Lung (tissue), 12 donors: ENCODE data around the gene BTBD1. TPM values are rescaled to one million over a fixed set of nuclear protein-coding genes. Genes with fewer than 3 reads are reported as not detected.

Experiments
- ATAC-seq: fragments of 200-7000 bp; cut with Tn5 transposase; one replicate; pipeline ENCODE4 v1.9.1; 2020; ENCODE audit warnings: moderate number of reproducible peaks; ENCODE audit not compliant: insufficient read depth, low FRiP score
- DNase-seq, 3 donors: peaks; one replicate each; pipeline ENCODE4 v3.0.0-alpha.2; 2013 to 2017
- H3K27ac ChIP-seq, 2 donors: one replicate each; pipeline ENCODE4 v1.5.1; 2013; ENCODE audit warnings: mild to moderate bottlenecking in 2 of 2, moderate library complexity in 2 of 2, control low read depth in 1 of 2, inconsistent platforms in 1 of 2, low read depth in 1 of 2, low read length in 1 of 2
- H3K27me3 ChIP-seq, 3 donors: one replicate each; pipeline ENCODE4 v1.5.1; 2013; ENCODE audit warnings: low read length in 2 of 3; ENCODE audit not compliant: control insufficient read depth in 3 of 3, insufficient read depth in 3 of 3
- H3K36me3 ChIP-seq, 4 donors: one replicate each; pipeline ENCODE4 v1.5.1; 2013; ENCODE audit warnings: low read length in 4 of 4, mild to moderate bottlenecking in 1 of 4, moderate library complexity in 1 of 4; ENCODE audit not compliant: control insufficient read depth in 4 of 4, insufficient read depth in 4 of 4
- H3K4me1 ChIP-seq, 5 donors: one replicate each; pipeline ENCODE4 v1.5.1; 2013; ENCODE audit warnings: low read length in 5 of 5, mild to moderate bottlenecking in 2 of 5, moderate library complexity in 1 of 5; ENCODE audit not compliant: control insufficient read depth in 5 of 5, insufficient read depth in 5 of 5
- H3K4me3 ChIP-seq: one replicate; pipeline ENCODE4 v1.5.1; 2013; ENCODE audit warnings: mild to moderate bottlenecking, control low read depth, moderate library complexity
- H3K9ac ChIP-seq, 2 donors: one replicate each; pipeline ENCODE4 v1.5.1; 2013; ENCODE audit warnings: low read length in 2 of 2, control low read depth in 1 of 2; ENCODE audit not compliant: insufficient read depth in 1 of 2
- H3K9me3 ChIP-seq, 4 donors: one replicate each; pipeline ENCODE4 v1.5.1; 2013; ENCODE audit warnings: low read length in 3 of 4, mild to moderate bottlenecking in 1 of 4, moderate library complexity in 1 of 4; ENCODE audit not compliant: control insufficient read depth in 4 of 4, insufficient read depth in 3 of 4
- CTCF ChIP-seq: IDR thresholded peaks from 2 replicates; pipeline ENCODE4 v1.5.1; 2012; ENCODE audit warnings: mild to moderate bottlenecking; ENCODE audit errors: control extremely low read depth, extremely low read depth
- WGBS, 2 donors: extraction: QIAGEN DNeasy Blood & Tissue Kit; methylation state at CpG; one replicate each; pipeline ENCODE4 v1.1.7; 2013; 5-methylcytosine and 5-hydroxymethylcytosine counted together
- polyA plus RNA-seq, 2 donors: library from polyadenylated mRNA; stranded (reverse); fragments of 200-250 nt; gene quantifications; one replicate each; pipeline ENCODE4 v1.2.1, GENCODE V29; 2013
- total RNA-seq, 2 donors: library from RNA; depleted of rRNA in 1 of 2; stranded (reverse); fragments of >200 nt in 1 of 2; gene quantifications; one replicate each; pipeline ENCODE4 v1.2.1, GENCODE V29; 2014 to 2021
- donor health status: control.
- donor health status: control.
- donor health status: Bipolar disorder and iron deficiency.
- donor health status: healthy.
- donor health status: DM: yes; HTN: yes; CAD: no.

BTBD1 gene
- total and polyA plus RNA-seq, 4 donors = 10.7 to 71.0 (median 37.0) TPM

- no peaks in the 10 kb centered on the region for H3K9me3 ChIP-seq
- H3K36me3 ChIP-seq = peaks cover 0 to 6% (median 0%) of the 10 kb centered on the region in 4 donors
- H3K27ac ChIP-seq = peak overlapping the region in 1 of 2 donors; percentile 65
- no peak overlapping the region for H3K9ac ChIP-seq
- DNase-seq (peak in 2 of 3 donors; percentile 19 to 21), ATAC-seq (no peak)
- peaks cover 0 to 15% (median 12%) of the 10 kb centered on the region in 3 donors for H3K27me3 ChIP-seq
- H3K4me3 ChIP-seq = no peak overlapping the region
- no peak for TF ChIP-seq CTCF
- peaks cover 0 to 31% (median 0%) of the 10 kb centered on the region in 5 donors for H3K4me1 ChIP-seq
- 57 to 68% methylated on average over 8 of the region's 8 CpGs for WGBS, 2 donors
These were observed 45.3 kb upstream of the BTBD1 start for GRCh38 chr15:83112233-83112955.

GRCh38 chr15:83111149-83111548 is 44.1 kb upstream of the BTBD1 start:
- no peak overlapping the region for H3K9ac ChIP-seq
- H3K27ac ChIP-seq = no peak overlapping the region
- H3K4me3 ChIP-seq = no peak overlapping the region
- peaks cover 0 to 6% (median 0%) of the 10 kb centered on the region in 4 donors for H3K36me3 ChIP-seq
- H3K27me3 ChIP-seq = peaks cover 0 to 20% (median 19%) of the 10 kb centered on the region in 3 donors
- no peak for TF ChIP-seq CTCF
- DNase-seq = no peak
- peaks cover 0 to 33% (median 0%) of the 10 kb centered on the region in 5 donors for H3K4me1 ChIP-seq
- ATAC-seq = no peak
- 95 to 100% methylated on average over 3 of the region's 3 CpGs for WGBS, 2 donors
- H3K9me3 ChIP-seq = no peaks in the 10 kb centered on the region

- no peak for DNase-seq
- no peak overlapping the region for H3K4me3 ChIP-seq
- H3K36me3 ChIP-seq = peaks cover 0 to 5% (median 0%) of the 10 kb centered on the region in 4 donors
- H3K4me1 ChIP-seq = peaks cover 0 to 33% (median 0%) of the 10 kb centered on the region in 5 donors
- H3K27ac ChIP-seq = peak overlapping the region in 1 of 2 donors; percentile 2
- no peak for TF ChIP-seq CTCF
- H3K9me3 ChIP-seq = no peaks in the 10 kb centered on the region
- WGBS, 2 donors = 67 to 86% methylated on average over 3 of the region's 3 CpGs
- no peak for ATAC-seq
- no peak overlapping the region for H3K9ac ChIP-seq
- H3K27me3 ChIP-seq = peaks cover 0 to 20% (median 19%) of the 10 kb centered on the region in 3 donors
These were observed 43.3 kb upstream of the BTBD1 start for GRCh38 chr15:83110381-83110780.
